Esophagus squamous epithelium (tissue), 5 donors: ENCODE data around the gene TRIM13. TPM values are rescaled to one million over a fixed set of nuclear protein-coding genes. Genes with fewer than 3 reads are reported as not detected.

Experiments used
- DNase-seq: peaks from one replicate; lab custom pipeline; 2025; lab: John Stamatoyannopoulos, UW
- H3K27ac ChIP-seq, 4 donors: fragments of 200-600 bp; sonication (generic); one replicate each; pipeline ENCODE4 v1.5.1; 2016 to 2019; ENCODE audit warnings: mild to moderate bottlenecking in 1 of 4
- H3K27me3 ChIP-seq, 4 donors: fragments of 200-600 bp; sonication (generic); 1 replicate in 3 of 4; 2 replicates in 1 of 4; pipeline versions ENCODE4 v1.5.1 to v1.6.0; 2017 to 2021; ENCODE audit warnings: antibody characterized with exemption in 1 of 4
- H3K36me3 ChIP-seq, 3 donors: fragments of 200-600 bp; sonication (generic); one replicate each; pipeline ENCODE4 v1.5.1; 2016 to 2019
- H3K4me1 ChIP-seq, 3 donors: fragments of 200-600 bp; sonication (generic); one replicate each; pipeline ENCODE4 v1.5.1; 2017 to 2019
- H3K4me3 ChIP-seq, 4 donors: fragments of 200-600 bp; sonication (generic); 1 replicate in 3 of 4; 2 replicates in 1 of 4; pipeline ENCODE4 v1.5.1; 2016 to 2019; ENCODE audit warnings: mild to moderate bottlenecking in 2 of 4, moderate library complexity in 1 of 4
- H3K9me3 ChIP-seq, 3 donors: fragments of 200-600 bp; sonication (generic); one replicate each; pipeline ENCODE4 v1.5.1; 2016 to 2019
- CTCF ChIP-seq, 6 experiments: fragments of 450-650 bp in 4 of 6; fragments of 200-600 bp in 2 of 6; sonication (generic) in 2 of 6; IDR thresholded peaks; one replicate each; pipeline ENCODE4 v1.5.1; 2016 to 2019; ENCODE audit warnings: antibody characterized with exemption in 6 of 6, mild to moderate bottlenecking in 4 of 6, moderate library complexity in 4 of 6
- POLR2A ChIP-seq, 4 donors: fragments of 450-650 bp; IDR thresholded peaks; one replicate each; pipeline ENCODE4 v1.6.1; 2017; ENCODE audit warnings: antibody characterized with exemption in 4 of 4, mild to moderate bottlenecking in 4 of 4, moderate library complexity in 3 of 4
- WGBS, 2 donors: methylation state at CpG; one replicate each; pipeline ENCODE4 v1.1.5; 2018; 5-methylcytosine and 5-hydroxymethylcytosine counted together
- intact Hi-C: fragments of 100-400 bp; cut with DNase I; formaldehyde crosslinking; loops from one replicate; pipeline ENCODE4 v1.15.0; 2022
- total RNA-seq, 4 donors: library from RNA; depleted of rRNA; stranded (reverse); fragments of >200 nt; gene quantifications; one replicate each; pipeline ENCODE4 v1.1.0, GENCODE V29; 2016
- donor health status: DM: yes; HTN: yes; CAD: no.

The TRIM13 gene
- total RNA-seq, 4 donors from 2014 or later: 22.8 to 28.8 (median 26.5) TPM

- TF ChIP-seq CTCF (IDR thresholded peaks at IDR 0.05) (no peak), POLR2A (IDR thresholded peaks at IDR 0.05) (no peak)
- no peak overlapping the region for H3K27ac ChIP-seq
- H3K27me3 ChIP-seq: no peaks in the 10 kb centered on the region
- peaks cover 0 to 5% (median 0%) of the 10 kb centered on the region in 3 donors for H3K36me3 ChIP-seq
- H3K4me3 ChIP-seq: no peak overlapping the region
- peaks cover 0 to 10% (median 0%) of the 10 kb centered on the region in 3 donors for H3K4me1 ChIP-seq
- no peak for DNase-seq
- 76 to 90% methylated on average over 3 of the region's 3 CpGs for WGBS, 2 donors
- H3K9me3 ChIP-seq: no peaks in the 10 kb centered on the region
- intact Hi-C loops: no loop called here
Measured at GRCh38 chr13:50030315-50030714, 33.5 kb downstream of the TRIM13 start.

DNA sequence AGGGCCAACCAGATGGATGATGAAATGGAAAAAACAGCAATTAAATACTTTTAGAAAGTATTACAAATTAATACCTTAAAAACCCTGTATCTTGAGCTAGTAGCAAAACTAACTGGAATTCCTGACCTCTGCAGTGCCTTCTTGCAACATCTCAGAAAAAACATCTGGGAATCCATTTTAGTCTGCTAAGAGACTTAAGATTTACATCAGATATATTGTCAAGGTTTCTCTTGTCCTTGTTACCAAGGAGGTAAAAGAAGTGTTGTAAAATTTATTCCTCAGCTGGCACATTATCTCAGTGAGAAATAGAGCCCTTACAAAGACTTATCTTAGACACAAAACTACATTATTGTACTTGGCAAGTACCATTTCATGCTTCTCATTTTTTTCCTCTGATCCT, 36.9 kb downstream of the TRIM13 start:
- intact Hi-C loops: no loop called here
- TF ChIP-seq POLR2A (IDR thresholded peaks at IDR 0.05): no peak
- no peak for TF ChIP-seq CTCF (IDR thresholded peaks at IDR 0.05)
- Histone ChIP-seq H3K4me3 (no peak overlapping the region), H3K9me3 (no peaks in the 10 kb centered on the region), H3K36me3 (no peaks in the 10 kb centered on the region), H3K27ac (no peak overlapping the region), H3K4me1 (no peaks in the 10 kb centered on the region), H3K27me3 (no peaks in the 10 kb centered on the region)
- no peak for DNase-seq

GRCh38 chr13:50037788-50038187, 40.9 kb downstream of the TRIM13 start:
- TF ChIP-seq POLR2A (IDR thresholded peaks at IDR 0.05) (no peak), CTCF (IDR thresholded peaks at IDR 0.05) (no peak)

DNA sequence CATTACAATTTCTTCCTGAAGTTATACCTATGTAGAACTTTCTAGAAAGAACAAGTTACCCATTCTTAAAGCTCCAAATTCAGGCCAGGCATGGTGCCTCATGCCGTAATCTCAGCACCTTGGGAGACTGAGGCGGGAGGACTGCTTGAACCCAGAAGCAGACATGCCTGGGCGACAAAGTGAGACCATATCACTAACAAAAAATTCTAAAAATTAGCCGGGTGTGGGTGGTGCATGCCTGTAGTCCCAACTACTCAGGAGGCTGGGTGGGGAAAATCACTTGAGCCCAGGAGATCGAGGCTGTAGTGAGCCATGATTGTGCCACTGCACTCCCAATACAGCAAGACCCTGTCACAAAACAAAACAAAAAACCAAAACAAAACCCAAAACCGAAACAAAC, 41.4 kb downstream of the TRIM13 start:
- Histone ChIP-seq H3K27me3 (no peaks in the 10 kb centered on the region), H3K27ac (no peak overlapping the region), H3K9me3 (no peaks in the 10 kb centered on the region), H3K4me1 (no peaks in the 10 kb centered on the region), H3K36me3 (peaks cover 0 to 18% (median 0%) of the 10 kb centered on the region in 3 donors), H3K4me3 (no peak overlapping the region)
- DNase-seq: no peak
- no peak for TF ChIP-seq CTCF (IDR thresholded peaks at IDR 0.05)
- TF ChIP-seq POLR2A (IDR thresholded peaks at IDR 0.05): no peak
- 97% methylated on average over 6 of the region's 6 CpGs for WGBS, 2 donors
- intact Hi-C loops: no loop called here

More at GRCh38 chr13:50037788-50038187, 40.9 kb downstream of the TRIM13 start:
- peaks cover 0 to 14% (median 0%) of the 10 kb centered on the region in 3 donors for H3K36me3 ChIP-seq
- no peaks in the 10 kb centered on the region for H3K27me3 ChIP-seq
- no peak overlapping the region for H3K4me3 ChIP-seq
- H3K9me3 ChIP-seq: no peaks in the 10 kb centered on the region
- DNase-seq: no peak
- intact Hi-C loops: no loop called here
- H3K27ac ChIP-seq: no peak overlapping the region
- no peaks in the 10 kb centered on the region for H3K4me1 ChIP-seq

GRCh38 chr13:50052478-50052877, 55.6 kb downstream of the TRIM13 start:
- 83 to 87% methylated on average over 4 of the region's 4 CpGs for WGBS, 2 donors
- no peaks in the 10 kb centered on the region for H3K9me3 ChIP-seq
- H3K36me3 ChIP-seq: peaks cover 0 to 20% (median 0%) of the 10 kb centered on the region in 3 donors
- H3K27me3 ChIP-seq: no peaks in the 10 kb centered on the region
- no peak for TF ChIP-seq CTCF (IDR thresholded peaks at IDR 0.05)
- TF ChIP-seq POLR2A (IDR thresholded peaks at IDR 0.05): no peak
- H3K27ac ChIP-seq: no peak overlapping the region
- intact Hi-C loops: no loop called here
- no peak overlapping the region for H3K4me3 ChIP-seq
- DNase-seq: no peak
- no peaks in the 10 kb centered on the region for H3K4me1 ChIP-seq
